PFSK-1 (cell line): ENCODE results near the gene GOLGA6A.

Experiments used
- FOXP2 ChIP-seq: optimal IDR thresholded peaks from 2 replicates; pipeline ENCODE3; 2011; ENCODE audit warnings: borderline replicate concordance, control low read depth, inconsistent platforms; ENCODE audit not compliant: insufficient read depth; ENCODE audit errors: extremely low read length, extremely low read depth
- POLR2AphosphoS5 ChIP-seq: IDR thresholded peaks from 2 replicates; pipeline ENCODE4 v1.6.1; 2012; ENCODE audit warnings: low read depth, mild to moderate bottlenecking, control low read depth, low read length, moderate library complexity
- SIN3A ChIP-seq: IDR thresholded peaks from 2 replicates; pipeline ENCODE4 v1.6.1; 2012; ENCODE audit warnings: mild to moderate bottlenecking, low read length, moderate library complexity, borderline replicate concordance; ENCODE audit not compliant: insufficient read depth
- TF ChIP-seq, protein P1 (sequence below), 2 experiments: IDR thresholded peaks; 2 replicates each; pipeline versions ENCODE4 v1.6.1 to v1.8.0; 2011 to 2012; ENCODE audit warnings: low read depth in 2 of 2, low read length in 2 of 2, control low read depth in 1 of 2, inconsistent platforms in 1 of 2, mild to moderate bottlenecking in 1 of 2, moderate library complexity in 1 of 2; ENCODE audit not compliant: insufficient read depth in 1 of 2

DNA sequence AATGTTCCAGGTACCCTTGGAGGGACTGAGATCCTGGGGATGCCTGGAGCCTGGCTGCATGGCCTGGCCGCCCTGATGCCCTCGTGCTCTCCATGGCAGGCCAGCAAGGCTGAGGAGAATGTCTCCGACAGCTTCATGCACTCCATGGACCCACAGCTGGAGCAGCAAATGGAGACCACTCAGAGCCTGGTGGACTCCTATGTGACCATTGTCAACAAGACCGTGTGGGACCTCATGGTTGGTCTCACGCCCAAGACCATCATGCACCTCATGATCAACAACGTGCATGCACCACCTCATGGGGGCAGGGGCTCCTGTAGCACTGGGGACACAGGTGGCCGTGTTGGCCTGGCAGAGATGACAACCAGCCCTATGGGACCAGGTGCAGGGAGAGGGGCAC is 19.7 kb downstream of the GOLGA6A start:
- TF ChIP-seq, protein P1, sequence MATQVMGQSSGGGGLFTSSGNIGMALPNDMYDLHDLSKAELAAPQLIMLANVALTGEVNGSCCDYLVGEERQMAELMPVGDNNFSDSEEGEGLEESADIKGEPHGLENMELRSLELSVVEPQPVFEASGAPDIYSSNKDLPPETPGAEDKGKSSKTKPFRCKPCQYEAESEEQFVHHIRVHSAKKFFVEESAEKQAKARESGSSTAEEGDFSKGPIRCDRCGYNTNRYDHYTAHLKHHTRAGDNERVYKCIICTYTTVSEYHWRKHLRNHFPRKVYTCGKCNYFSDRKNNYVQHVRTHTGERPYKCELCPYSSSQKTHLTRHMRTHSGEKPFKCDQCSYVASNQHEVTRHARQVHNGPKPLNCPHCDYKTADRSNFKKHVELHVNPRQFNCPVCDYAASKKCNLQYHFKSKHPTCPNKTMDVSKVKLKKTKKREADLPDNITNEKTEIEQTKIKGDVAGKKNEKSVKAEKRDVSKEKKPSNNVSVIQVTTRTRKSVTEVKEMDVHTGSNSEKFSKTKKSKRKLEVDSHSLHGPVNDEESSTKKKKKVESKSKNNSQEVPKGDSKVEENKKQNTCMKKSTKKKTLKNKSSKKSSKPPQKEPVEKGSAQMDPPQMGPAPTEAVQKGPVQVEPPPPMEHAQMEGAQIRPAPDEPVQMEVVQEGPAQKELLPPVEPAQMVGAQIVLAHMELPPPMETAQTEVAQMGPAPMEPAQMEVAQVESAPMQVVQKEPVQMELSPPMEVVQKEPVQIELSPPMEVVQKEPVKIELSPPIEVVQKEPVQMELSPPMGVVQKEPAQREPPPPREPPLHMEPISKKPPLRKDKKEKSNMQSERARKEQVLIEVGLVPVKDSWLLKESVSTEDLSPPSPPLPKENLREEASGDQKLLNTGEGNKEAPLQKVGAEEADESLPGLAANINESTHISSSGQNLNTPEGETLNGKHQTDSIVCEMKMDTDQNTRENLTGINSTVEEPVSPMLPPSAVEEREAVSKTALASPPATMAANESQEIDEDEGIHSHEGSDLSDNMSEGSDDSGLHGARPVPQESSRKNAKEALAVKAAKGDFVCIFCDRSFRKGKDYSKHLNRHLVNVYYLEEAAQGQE (IDR thresholded peaks at IDR 0.05; ENCODE audit: insufficient read depth in 1 of 2, low read depth in 2 of 2, low read length in 2 of 2), result no peak
- TF ChIP-seq POLR2AphosphoS5 (no peak), FOXP2 (no peak), SIN3A (no peak)
